ENCODE data around the gene AMFR. TPM values are rescaled to one million over a fixed set of nuclear protein-coding genes. Genes with fewer than 3 reads are reported as not detected.

AMFR gene
- total RNA-seq, 1 experiment from 2014 or later, result 89.4 TPM

- no peak overlapping the region for H2AFZ ChIP-seq
- no peaks in the 10 kb centered on the region for H4K20me1 ChIP-seq (ENCODE audit: insufficient read depth)
- peak overlapping the region; percentile 49 for H3K27ac ChIP-seq
- H3K79me2 ChIP-seq (ENCODE audit: low read depth), result peaks cover 25% of the 10 kb centered on the region
- H3K4me2 ChIP-seq, result peak overlapping the region; percentile 43
- no peaks in the 10 kb centered on the region for H3K27me3 ChIP-seq (ENCODE audit: insufficient read depth, low read depth)
- TF ChIP-seq CTCF (conservative IDR thresholded peaks at IDR 0.05), result no peak
- no peak for TF ChIP-seq EZH2 (IDR thresholded peaks at IDR 0.05; ENCODE audit: low read depth)
- no peaks in the 10 kb centered on the region for H3K9me3 ChIP-seq (ENCODE audit: insufficient read depth, low read depth)
- intact Hi-C loops (cut with micrococcal nuclease; ENCODE audit: unreplicated experiment), result loop anchor here (5.0 kb wide), 1 partner anchor 869 kb away; no protein-coding TSS in a partner anchor
- no peak overlapping the region for H3K4me3 ChIP-seq
- H3K36me3 ChIP-seq (ENCODE audit: low read depth), result peaks cover 15% of the 10 kb centered on the region; the same call in 1 of the 2 replicates
- no peaks in the 10 kb centered on the region for H3K9me2 ChIP-seq (ENCODE audit: insufficient read depth)
- POLR2A ChIA-PET (ENCODE audit: unreplicated experiment), result interaction anchor here (0.6 to 0.8 kb wide), 2 partner anchors 14 to 356 kb away, joined by 4 to 6 read pairs; no protein-coding TSS in a partner anchor
- DNase-seq, result peak; percentile 73 to 92
- peaks cover 34% of the 10 kb centered on the region; the same call in 1 of the 2 replicates for H3F3A ChIP-seq (ENCODE audit: insufficient read depth, low read depth)
- CTCF ChIA-PET, result interaction anchor here (0.5 to 1.2 kb wide), 2 partner anchors 47 to 103 kb away, joined by 4 to 5 read pairs; no protein-coding TSS in a partner anchor
- H3K4me1 ChIP-seq (replicated peaks; ENCODE audit: insufficient read depth), result peaks cover 45% of the 10 kb centered on the region
- no TSS peak for BruUV-seq (replicated peaks)
Measured at GRCh38 chr16:56370875-56371659, 54.3 kb downstream of the AMFR start.

GRCh38 chr16:56370185-56370874 is 55.0 kb downstream of the AMFR start:
- H3K79me2 ChIP-seq (ENCODE audit: low read depth), result peaks cover 25% of the 10 kb centered on the region
- POLR2A ChIA-PET (ENCODE audit: unreplicated experiment), result interaction anchor here (0.6 kb wide), 1 partner anchor 357 kb away, joined by 4 read pairs; no protein-coding TSS in a partner anchor
- CTCF ChIA-PET, result interaction anchor here (0.5 to 1.2 kb wide), 2 partner anchors 46 to 104 kb away, joined by 4 to 5 read pairs; no protein-coding TSS in a partner anchor
- BruUV-seq (replicated peaks), result no TSS peak
- H3K9me2 ChIP-seq (ENCODE audit: insufficient read depth), result no peaks in the 10 kb centered on the region
- intact Hi-C loops (cut with micrococcal nuclease; ENCODE audit: unreplicated experiment), result loop anchor here (5.0 kb wide), 1 partner anchor 868 kb away; no protein-coding TSS in a partner anchor
- H3K9me3 ChIP-seq (ENCODE audit: insufficient read depth, low read depth), result no peaks in the 10 kb centered on the region
- H4K20me1 ChIP-seq (ENCODE audit: insufficient read depth), result no peaks in the 10 kb centered on the region
- peaks cover 45% of the 10 kb centered on the region for H3K4me1 ChIP-seq (replicated peaks; ENCODE audit: insufficient read depth)
- no peaks in the 10 kb centered on the region for H3K27me3 ChIP-seq (ENCODE audit: insufficient read depth, low read depth)
- peaks cover 15% of the 10 kb centered on the region; the same call in 1 of the 2 replicates for H3K36me3 ChIP-seq (ENCODE audit: low read depth)
- DNase-seq, result no peak
- TF ChIP-seq EZH2 (IDR thresholded peaks at IDR 0.05; ENCODE audit: low read depth) (no peak), CTCF (conservative IDR thresholded peaks at IDR 0.05) (no peak)
- peak overlapping the region; percentile 49 for H3K27ac ChIP-seq
- H2AFZ ChIP-seq, result no peak overlapping the region
- peaks cover 34% of the 10 kb centered on the region; the same call in 1 of the 2 replicates for H3F3A ChIP-seq (ENCODE audit: insufficient read depth, low read depth)
- H3K4me3 ChIP-seq, result no peak overlapping the region
- H3K4me2 ChIP-seq, result peak overlapping the region; percentile 43

GRCh38 chr16:56369202-56369601 is 56.1 kb downstream of the AMFR start:
- Histone ChIP-seq H3F3A (ENCODE audit: insufficient read depth, low read depth) (peaks cover 34% of the 10 kb centered on the region; the same call in 1 of the 2 replicates), H3K79me2 (ENCODE audit: low read depth) (peaks cover 25% of the 10 kb centered on the region), H3K9me2 (ENCODE audit: insufficient read depth) (no peaks in the 10 kb centered on the region), H3K27me3 (ENCODE audit: insufficient read depth, low read depth) (no peaks in the 10 kb centered on the region), H3K4me2 (no peak overlapping the region), H2AFZ (no peak overlapping the region), H3K4me3 (no peak overlapping the region), H3K27ac (no peak overlapping the region), H3K4me1 (replicated peaks; ENCODE audit: insufficient read depth) (peaks cover 45% of the 10 kb centered on the region), H3K36me3 (ENCODE audit: low read depth) (peaks cover 7% of the 10 kb centered on the region; the same call in 1 of the 2 replicates), H4K20me1 (ENCODE audit: insufficient read depth) (no peaks in the 10 kb centered on the region), H3K9me3 (ENCODE audit: insufficient read depth, low read depth) (no peaks in the 10 kb centered on the region)
- ChIA-PET POLR2A (ENCODE audit: unreplicated experiment) (no interaction called here), CTCF (no interaction called here)
- no peak for DNase-seq
- intact Hi-C loops (cut with micrococcal nuclease; ENCODE audit: unreplicated experiment), result no loop called here
- no peak for TF ChIP-seq CTCF (conservative IDR thresholded peaks at IDR 0.05)
- no peak for TF ChIP-seq EZH2 (IDR thresholded peaks at IDR 0.05; ENCODE audit: low read depth)
- BruUV-seq (replicated peaks), result no TSS peak
